ENCODE results near the gene ELMO1.

DNA sequence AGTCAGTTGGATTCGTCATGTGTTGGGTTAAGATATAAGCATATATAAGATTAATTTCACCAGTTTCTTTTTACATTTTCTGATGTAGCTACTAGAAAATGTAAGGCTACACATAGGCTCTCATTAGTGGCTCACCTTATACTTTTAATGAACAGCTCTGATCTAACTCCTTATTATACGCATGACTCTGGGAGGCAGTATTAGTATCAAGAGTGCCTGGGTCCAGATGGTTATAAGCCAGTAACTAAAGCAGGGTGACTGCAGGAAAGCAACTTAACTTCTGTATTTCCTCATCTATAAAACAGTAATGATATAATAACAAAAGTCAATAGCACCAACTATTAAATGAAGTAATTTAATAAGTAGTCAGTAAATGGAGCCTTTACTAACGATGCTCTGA is 1.4 kb upstream of the ELMO1 start:
- TF ChIP-seq, protein P1, sequence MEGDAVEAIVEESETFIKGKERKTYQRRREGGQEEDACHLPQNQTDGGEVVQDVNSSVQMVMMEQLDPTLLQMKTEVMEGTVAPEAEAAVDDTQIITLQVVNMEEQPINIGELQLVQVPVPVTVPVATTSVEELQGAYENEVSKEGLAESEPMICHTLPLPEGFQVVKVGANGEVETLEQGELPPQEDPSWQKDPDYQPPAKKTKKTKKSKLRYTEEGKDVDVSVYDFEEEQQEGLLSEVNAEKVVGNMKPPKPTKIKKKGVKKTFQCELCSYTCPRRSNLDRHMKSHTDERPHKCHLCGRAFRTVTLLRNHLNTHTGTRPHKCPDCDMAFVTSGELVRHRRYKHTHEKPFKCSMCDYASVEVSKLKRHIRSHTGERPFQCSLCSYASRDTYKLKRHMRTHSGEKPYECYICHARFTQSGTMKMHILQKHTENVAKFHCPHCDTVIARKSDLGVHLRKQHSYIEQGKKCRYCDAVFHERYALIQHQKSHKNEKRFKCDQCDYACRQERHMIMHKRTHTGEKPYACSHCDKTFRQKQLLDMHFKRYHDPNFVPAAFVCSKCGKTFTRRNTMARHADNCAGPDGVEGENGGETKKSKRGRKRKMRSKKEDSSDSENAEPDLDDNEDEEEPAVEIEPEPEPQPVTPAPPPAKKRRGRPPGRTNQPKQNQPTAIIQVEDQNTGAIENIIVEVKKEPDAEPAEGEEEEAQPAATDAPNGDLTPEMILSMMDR (IDR thresholded peaks at IDR 0.05): no peak
- TF ChIP-seq POLR2AphosphoS5 (IDR thresholded peaks at IDR 0.05): no peak

All from transverse colon (tissue), 4 donors.